ELR (cell line): ENCODE data around the gene UTP3.
"Not testable (repeated sequence)": the region's sequence is repeated elsewhere in the genome, so short reads cannot be mapped to it uniquely, and the experiment has no call there.

Experiments used
- DNase-seq: peaks from one replicate; pipeline ENCODE4 v3.0.0-alpha.2; 2015; ENCODE audit warnings: low read depth

Gene UTP3, protein sequence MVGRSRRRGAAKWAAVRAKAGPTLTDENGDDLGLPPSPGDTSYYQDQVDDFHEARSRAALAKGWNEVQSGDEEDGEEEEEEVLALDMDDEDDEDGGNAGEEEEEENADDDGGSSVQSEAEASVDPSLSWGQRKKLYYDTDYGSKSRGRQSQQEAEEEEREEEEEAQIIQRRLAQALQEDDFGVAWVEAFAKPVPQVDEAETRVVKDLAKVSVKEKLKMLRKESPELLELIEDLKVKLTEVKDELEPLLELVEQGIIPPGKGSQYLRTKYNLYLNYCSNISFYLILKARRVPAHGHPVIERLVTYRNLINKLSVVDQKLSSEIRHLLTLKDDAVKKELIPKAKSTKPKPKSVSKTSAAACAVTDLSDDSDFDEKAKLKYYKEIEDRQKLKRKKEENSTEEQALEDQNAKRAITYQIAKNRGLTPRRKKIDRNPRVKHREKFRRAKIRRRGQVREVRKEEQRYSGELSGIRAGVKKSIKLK

DNA sequence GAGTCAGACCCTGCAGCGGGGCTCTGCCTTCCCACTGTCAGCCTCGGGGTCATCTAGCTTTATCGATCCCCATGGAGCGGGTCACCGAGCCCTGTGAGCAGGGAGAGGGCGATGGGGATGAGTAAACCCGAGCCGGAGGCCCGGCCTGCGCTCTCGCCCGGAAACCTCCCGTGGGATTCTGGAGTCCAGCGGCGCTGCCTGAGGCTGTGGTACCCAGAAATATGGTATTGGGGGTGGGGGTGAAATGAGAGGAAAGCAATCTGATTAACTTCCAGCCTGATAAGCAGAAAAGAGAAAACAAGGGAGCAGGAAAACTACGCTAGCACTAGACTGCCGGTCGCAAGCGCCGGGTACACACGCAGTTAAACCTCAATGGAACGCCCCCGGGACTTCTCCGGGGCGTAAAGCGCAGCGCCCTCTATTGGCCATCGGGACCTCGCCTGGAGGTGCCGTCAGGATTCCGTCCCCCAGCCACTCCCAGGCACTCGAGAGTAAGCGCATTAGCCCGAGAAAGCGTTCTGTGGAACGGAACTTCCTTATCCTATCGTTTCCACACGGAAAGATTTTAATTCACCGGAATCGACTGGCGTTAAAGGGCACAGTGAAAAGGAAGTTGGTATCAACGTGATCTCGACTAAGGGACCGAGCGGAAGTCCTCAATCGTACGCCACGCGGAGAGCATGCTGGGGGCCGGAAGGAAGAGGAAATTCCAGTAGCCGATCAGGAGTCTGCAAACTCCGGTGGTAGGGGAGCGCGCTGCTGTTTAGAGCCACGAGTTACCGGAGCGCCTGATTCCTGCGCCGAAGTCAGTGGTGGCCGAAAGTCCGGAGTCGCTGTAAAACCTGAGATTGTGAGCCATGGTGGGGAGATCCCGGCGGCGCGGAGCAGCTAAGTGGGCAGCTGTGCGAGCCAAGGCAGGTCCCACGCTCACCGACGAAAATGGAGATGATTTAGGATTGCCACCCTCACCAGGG, at the start of gene UTP3:
TSS of gene UTP3 (plus strand) at position 712 of the 974 bp plus-strand sequence. CDS start at position 858, 146 bp downstream.
- DNase-seq = peak; percentile 99

DNA sequence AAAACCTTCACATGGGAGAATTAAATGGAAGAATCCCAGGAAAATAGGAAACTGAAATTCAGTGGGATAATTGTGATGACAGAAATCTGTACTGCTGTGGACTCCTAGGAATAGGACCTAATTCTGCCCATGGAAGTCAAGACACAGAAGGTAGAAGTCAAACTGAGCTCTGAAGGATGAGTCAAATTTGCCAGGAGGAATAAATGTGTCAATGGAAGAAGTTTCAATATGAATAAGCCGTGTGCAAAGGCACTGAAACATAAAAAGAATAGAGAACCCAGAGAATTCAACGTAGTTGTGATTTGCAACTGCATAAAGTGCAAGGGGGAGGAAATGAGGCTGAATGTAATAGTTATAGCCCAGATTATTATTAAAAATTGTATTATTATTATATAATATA, 48.1 kb upstream of the UTP3 start:
- no peak for DNase-seq

DNA sequence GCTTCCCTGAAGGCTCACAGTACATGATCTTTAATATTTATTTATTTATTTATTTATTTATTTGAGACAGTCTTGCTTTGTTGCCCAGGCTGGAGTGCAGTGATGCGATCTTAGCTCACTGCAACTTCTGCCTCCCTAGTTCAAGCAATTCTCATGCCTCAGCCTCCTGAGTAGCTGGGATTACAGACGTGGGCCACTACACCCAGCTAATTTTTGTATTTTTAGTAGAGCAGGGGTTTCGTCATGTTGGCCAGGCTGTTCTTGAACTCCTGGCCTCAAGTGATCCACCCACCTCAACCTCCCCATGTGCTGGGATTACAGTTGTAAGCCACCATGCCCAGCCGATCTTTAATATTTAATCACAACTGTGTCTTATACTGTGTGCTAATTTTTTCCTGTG, 37.6 kb upstream of the UTP3 start:
- not testable (repeated sequence) for DNase-seq

DNA sequence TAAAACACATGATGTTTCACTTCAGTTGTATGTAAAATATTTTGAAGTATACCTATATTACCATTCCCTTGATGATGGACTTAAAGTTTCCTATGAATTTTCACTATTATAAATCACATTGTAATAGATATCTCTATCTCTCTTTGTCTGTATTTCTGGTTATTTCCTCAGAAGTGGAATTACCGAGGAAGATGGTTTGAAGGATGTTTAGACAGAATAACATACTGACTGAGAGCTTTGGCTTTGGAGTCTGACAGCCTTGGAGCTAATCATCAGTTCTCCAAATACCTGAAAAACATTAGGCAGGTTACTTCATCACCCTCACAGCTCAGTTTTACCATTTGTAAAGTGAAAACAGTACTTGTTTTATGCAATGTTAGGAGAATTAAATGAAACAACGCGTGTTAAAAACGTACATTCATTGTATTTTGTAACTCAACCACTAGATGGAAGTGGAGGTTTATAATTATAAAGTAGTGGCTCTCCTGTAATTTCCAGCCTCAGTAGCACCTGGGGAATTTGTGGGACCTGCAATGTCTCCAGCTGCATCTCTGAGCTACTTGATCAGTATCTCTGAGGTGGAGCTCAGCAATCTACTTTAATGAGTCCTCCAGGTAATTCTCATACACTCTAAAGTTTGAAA, 36.3 kb upstream of the UTP3 start:
- peak; percentile 62 for DNase-seq

DNA sequence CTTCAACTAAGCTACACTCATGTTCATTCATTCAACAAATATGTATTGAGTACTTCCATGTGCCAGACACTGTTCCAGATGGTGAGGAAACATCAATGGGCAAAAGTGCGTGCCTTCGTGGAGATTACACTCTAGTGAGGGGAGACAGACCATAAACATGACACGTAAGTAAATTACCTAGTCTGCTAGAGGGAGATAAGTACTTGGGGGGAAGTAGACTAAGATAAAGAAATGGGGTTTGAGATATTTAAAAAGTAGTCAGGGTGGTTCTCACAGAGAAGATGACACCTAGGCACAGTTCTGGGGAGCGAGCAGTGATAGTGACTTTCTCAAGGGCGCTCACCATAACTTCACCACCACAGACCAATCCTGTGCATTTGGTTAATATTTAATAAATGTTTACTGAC, 33.7 kb upstream of the UTP3 start:
- DNase-seq = no peak

DNA sequence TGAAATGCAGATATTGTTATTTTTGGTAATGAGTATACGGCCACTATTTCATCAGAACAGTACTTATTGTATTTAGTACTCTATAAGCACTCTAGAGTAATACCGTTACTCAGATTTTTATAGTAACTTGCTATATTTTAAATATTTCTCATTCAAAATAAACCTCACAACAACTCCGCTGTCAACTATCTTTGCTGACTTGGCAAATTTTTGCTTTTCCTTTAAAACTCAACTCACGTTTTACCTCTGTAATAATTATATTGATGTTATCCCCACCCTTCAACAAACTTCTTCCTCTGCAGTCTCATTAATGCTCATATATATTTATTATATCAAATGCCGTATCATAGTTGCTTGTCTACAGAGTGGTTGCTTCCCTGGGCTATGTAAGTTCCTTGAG, 31.0 kb upstream of the UTP3 start:
- no peak for DNase-seq

DNA sequence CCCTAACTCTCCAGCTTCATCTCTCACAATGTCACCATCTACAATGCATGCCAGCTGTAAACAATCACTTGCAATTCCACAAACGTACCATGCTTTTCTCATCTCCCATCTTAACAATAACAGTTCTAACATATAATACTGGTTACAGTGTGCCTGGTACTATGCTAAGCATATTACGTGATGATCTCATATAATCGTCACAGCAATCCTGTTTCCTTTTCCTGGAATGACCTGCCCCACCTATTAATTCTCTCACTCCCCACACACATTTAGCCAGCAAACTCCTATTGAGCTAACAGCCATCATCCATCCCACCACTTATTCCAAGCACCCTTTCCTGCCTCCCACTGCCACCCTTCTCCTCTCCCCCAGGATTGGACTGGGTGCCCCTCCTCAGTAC, 29.9 kb upstream of the UTP3 start:
- no peak for DNase-seq

DNA sequence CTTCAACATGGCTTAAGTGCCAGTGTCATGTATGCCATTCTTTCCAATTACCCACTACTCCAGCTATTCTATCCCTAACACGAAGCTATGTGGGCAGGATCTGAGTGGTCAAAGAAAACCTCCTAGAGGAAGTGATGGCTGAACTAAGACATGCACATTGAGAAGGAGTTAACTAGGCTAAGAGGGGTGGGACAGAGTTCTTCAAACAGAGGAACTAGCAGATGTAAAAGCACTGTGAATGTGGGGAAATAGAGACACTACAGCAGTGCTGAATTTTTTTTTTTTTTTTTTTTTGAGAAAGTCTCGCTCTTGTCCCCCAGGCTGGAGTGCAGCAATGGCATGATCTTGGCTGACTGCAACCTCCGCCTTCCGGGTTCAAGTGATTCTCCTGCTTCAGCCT, 28.2 kb upstream of the UTP3 start:
- DNase-seq = no peak

DNA sequence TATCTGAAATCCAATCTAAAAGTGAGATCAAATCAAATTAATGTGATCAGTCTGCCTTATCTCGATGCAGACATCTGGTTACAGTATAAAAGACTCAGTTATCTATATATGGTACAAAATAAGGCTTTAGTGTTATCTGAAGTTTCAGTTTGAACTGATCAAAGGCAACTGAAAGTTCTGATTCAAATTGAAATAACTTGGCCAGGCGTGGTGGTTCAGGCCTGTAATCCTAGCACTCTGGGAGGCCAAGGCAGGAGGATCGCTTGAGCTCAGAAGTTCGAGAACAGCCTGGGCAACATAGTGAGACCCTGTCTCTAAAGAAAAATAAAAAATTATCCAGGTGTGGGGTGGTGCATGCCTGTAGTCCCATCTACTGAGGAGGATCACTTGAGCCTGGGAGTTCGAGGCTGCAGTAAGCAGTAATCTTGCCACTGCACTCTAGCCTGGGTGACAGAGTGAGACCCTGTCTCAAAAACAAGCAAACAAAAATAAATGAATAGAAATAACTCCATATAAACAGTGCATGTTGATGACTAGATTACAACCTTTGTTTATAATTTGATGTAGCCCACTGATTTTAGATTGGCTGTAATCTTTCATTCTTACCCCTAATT, 26.9 kb upstream of the UTP3 start:
- DNase-seq = not testable (repeated sequence)

- DNase-seq = peak; percentile 25
Observed at GRCh38 chr4:70666369-70666768, 22.0 kb upstream of the UTP3 start, which contains the start of gene JCHAIN. Gene JCHAIN (minus strand): TSS chr4:70666508. CDS start chr4:70666490, 18 bp downstream.

DNA sequence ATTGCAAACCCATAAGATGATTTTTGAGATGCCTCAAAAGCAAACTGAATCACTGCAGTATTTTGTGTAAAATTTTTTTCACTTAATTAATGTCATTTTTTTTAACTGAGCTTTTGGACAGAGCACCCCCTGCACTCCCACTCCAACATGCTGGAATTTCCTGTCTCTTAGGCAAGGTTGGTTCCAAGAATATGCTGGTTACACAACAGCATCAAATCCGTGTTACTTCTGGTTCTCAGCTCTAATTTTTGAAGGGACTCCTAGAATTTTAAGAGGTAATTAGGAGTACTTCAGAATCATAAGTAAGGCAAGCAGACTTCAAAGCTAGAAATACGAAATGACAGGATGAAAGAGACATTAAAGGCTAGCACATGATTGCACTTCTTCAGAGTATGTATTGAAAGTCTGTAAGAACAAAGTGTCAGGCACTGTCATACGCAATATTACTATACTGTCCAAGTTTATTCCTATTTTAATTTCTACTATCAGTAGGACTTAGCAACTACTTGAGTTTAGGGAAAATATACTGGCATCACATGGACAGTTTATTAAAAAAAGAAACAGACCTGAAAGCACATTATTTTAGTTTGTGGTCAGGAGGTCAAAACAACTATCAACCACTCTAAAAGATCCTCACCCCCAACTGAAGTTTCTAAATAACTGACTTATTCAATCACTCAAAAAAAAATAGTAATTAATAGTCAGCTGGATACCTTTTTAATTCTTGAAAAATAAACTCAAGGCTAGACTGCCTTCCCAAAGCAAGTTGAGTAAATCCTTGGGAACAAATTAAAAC, 20.4 kb upstream of the UTP3 start:
- no peak for DNase-seq

- peak; percentile 81 for DNase-seq
Observed at GRCh38 chr4:70670332-70671014, 17.9 kb upstream of the UTP3 start.

DNA sequence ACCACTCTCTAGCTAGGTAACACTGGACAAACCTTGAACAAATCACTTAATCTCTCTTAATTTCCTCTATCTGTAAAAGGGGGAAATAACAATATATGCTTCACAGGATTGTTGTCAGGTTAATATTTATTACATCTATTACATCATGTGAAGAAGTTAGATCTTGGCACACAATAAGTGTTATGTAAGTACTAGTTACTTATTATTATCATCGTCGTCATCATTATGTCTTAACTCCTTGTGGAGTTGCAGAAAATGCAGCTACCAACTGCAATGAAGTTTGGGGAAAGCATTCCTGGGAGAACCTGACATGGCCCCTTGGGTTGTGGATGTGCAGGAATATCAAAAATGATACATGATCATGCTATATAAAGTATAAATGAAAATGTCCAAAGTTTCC, 17.2 kb upstream of the UTP3 start:
- no peak for DNase-seq

GRCh38 chr4:70674191-70674590, 14.1 kb upstream of the UTP3 start:
- DNase-seq = no peak

GRCh38 chr4:70674731-70675130, 13.6 kb upstream of the UTP3 start:
- DNase-seq = no peak

DNA sequence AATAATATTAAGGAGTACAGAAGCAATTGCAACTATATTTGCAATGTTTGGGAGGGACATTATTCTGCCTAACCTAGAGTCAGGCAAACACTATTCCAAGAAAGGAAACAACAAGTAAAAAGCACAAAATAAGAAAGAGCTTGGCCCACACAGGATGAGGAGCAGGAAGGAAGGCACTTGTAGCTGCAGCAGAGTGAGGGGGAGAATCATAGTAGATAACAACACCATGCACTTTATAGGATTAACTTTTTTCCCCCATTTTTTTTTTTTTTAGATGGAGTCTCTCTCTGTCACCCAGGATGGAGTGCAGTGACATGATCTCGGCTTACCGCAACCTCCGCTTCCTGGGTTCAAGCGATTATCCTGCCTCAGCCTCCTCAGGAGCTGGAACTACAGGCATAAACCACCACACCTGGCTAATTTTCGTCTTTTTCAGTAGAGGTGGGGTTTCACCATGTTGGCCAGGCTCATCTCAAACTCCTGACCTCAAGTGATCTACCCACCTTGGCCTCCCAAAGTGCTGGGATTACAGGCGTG, 11.7 kb upstream of the UTP3 start:
- no peak for DNase-seq

GRCh38 chr4:70678383-70678999, 9.8 kb upstream of the UTP3 start:
- no peak for DNase-seq

- no peak for DNase-seq
Observed at GRCh38 chr4:70680934-70681333, 7.4 kb upstream of the UTP3 start.

DNA sequence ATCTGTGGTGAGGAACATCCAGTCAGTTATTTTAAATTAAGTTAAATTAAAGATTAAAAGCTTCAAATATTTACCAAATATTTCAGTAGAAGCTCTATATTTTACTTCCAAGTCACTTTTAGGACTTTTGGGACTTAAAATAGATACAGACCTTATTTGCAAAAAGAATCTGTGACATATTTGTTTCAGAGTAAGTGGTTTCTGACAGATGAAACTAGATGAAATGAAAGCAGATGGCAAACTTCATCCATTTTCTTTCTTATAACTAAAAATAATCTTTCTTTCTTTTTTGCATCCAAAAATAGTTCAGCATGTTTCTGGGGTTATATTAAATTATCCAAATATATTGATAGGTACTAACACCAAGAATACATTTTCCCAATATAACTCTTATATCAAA, 6.6 kb upstream of the UTP3 start:
- DNase-seq = no peak

GRCh38 chr4:70682142-70682541, 6.2 kb upstream of the UTP3 start:
- DNase-seq = not testable (repeated sequence)
